K562 (cell line): Measurements from ENCODE around the gene ATG7.

Source experiments
- CCNT2 ChIP-seq: IDR thresholded peaks from 2 replicates; pipeline ENCODE4 v1.6.1; 2011; ENCODE audit warnings: borderline replicate concordance, low read depth, mild to moderate bottlenecking, moderate library complexity, mixed read lengths, low read length; ENCODE audit not compliant: insufficient read length; ENCODE audit errors: extremely low read depth
- CLOCK ChIP-seq: fragments of 250-450 bp; sonication (Bioruptor Pico); IDR thresholded peaks from 2 replicates; pipeline ENCODE4 v1.4.0; 2020; ENCODE audit warnings: mild to moderate bottlenecking, moderate library complexity, borderline replicate concordance
- CTCF ChIP-seq, 3 experiments: IDR thresholded peaks in 2 of 3; conservative IDR thresholded peaks in 1 of 3; 2 replicates each; pipeline ENCODE4 v1.5.1; 2011 to 2012; ENCODE audit warnings: low read length in 3 of 3, mild to moderate bottlenecking in 3 of 3, control low read depth in 2 of 3, improper control_type of control experiment in 1 of 3, inconsistent platforms in 1 of 3, low read depth in 1 of 3, mixed read lengths in 1 of 3, moderate library complexity in 1 of 3; ENCODE audit not compliant: insufficient read depth in 2 of 3
- EP300 ChIP-seq: IDR thresholded peaks from 2 replicates; pipeline ENCODE4 v1.6.1; 2012; ENCODE audit warnings: low read length, improper control_type of control experiment
- ETV5 ChIP-seq: sonication (generic); formaldehyde crosslinking; IDR thresholded peaks from 2 replicates; pipeline ENCODE4 v1.4.0; 2020; ENCODE audit warnings: low read depth, mild to moderate bottlenecking, missing genetic modification reagents
- SP2 ChIP-seq: IDR thresholded peaks from 2 replicates; pipeline ENCODE4 v1.6.1; 2011; ENCODE audit warnings: mild to moderate bottlenecking, low read depth, low read length, moderate library complexity; ENCODE audit not compliant: poor library complexity, severe bottlenecking; ENCODE audit errors: extremely low read depth
- STAG1 ChIP-seq: sonication (generic); formaldehyde crosslinking; IDR thresholded peaks from 2 replicates; pipeline ENCODE4 v1.5.0; 2020; ENCODE audit warnings: missing genetic modification reagents, borderline replicate concordance
- TEAD4 ChIP-seq, 2 experiments: sonication (generic) in 1 of 2; formaldehyde crosslinking in 1 of 2; IDR thresholded peaks; 2 replicates each; pipeline versions ENCODE4 v1.6.1 to v1.8.0; 2012 to 2022; ENCODE audit warnings: borderline replicate concordance in 1 of 2, inconsistent platforms in 1 of 2, low read length in 1 of 2, mild to moderate bottlenecking in 1 of 2, missing genetic modification reagents in 1 of 2
- ZNF766 ChIP-seq: fragments of 200-800 bp; sonication (Bioruptor generic); conservative IDR thresholded peaks from 2 replicates; pipeline ENCODE4 v1.6.1; 2016; ENCODE audit warnings: missing genetic modification characterization, missing compliant biosample characterization
- TF ChIP-seq, protein P1 (sequence below): sonication (generic); formaldehyde crosslinking; IDR thresholded peaks from 2 replicates; pipeline ENCODE4 v1.8.0; 2022; ENCODE audit warnings: missing genetic modification reagents, mild to moderate bottlenecking, moderate library complexity, borderline replicate concordance

DNA sequence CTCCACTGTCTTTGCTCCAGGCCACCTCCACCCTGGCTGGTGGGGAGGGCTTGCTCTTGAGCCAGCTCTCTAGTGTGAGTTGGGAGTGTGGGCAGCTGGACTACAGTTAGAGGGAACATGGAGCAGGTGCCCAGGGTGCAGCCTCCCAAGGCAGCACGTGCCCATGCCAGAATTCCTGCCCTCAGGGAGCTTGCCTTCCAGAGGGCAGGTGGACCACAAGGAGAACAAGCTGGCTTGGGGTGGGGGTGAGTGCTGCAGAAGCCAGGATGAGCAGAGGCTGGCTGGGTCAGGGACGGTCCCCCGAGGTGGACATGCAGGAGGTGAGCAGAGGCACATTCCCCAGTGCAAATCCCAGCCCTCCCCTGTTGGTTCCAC lies 282.0 kb downstream of the ATG7 start:
- TF ChIP-seq EP300 (no peak), SP2 (no peak), CCNT2 (no peak), ETV5 (CRISPR knock-in tag) (no peak), ZNF766 (CRISPR knock-in tag) (no peak), CLOCK (CRISPR knock-in tag) (no peak), TEAD4 (IDR thresholded peaks at IDR 0.05; ENCODE audit: low read length) (no peak), TEAD4 (CRISPR knock-in tag; IDR thresholded peaks at IDR 0.05; ENCODE audit: borderline replicate concordance) (no peak), CTCF (IDR thresholded peaks at IDR 0.05 in 2 of 3, conservative IDR thresholded peaks at IDR 0.05 in 1 of 3; ENCODE audit: insufficient read depth in 2 of 3, low read depth in 1 of 3, low read length in 3 of 3) (no peak), STAG1 (CRISPR knock-in tag) (no peak)
- TF ChIP-seq, protein P1, sequence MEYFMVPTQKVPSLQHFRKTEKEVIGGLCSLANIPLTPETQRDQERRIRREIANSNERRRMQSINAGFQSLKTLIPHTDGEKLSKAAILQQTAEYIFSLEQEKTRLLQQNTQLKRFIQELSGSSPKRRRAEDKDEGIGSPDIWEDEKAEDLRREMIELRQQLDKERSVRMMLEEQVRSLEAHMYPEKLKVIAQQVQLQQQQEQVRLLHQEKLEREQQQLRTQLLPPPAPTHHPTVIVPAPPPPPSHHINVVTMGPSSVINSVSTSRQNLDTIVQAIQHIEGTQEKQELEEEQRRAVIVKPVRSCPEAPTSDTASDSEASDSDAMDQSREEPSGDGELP (CRISPR knock-in tag): no peak
